ENCODE results near the gene PRPF4.
"Not testable (repeated sequence)": the region's sequence is repeated elsewhere in the genome, so short reads cannot be mapped to it uniquely, and the experiment has no call there.

Gene PRPF4

DNA sequence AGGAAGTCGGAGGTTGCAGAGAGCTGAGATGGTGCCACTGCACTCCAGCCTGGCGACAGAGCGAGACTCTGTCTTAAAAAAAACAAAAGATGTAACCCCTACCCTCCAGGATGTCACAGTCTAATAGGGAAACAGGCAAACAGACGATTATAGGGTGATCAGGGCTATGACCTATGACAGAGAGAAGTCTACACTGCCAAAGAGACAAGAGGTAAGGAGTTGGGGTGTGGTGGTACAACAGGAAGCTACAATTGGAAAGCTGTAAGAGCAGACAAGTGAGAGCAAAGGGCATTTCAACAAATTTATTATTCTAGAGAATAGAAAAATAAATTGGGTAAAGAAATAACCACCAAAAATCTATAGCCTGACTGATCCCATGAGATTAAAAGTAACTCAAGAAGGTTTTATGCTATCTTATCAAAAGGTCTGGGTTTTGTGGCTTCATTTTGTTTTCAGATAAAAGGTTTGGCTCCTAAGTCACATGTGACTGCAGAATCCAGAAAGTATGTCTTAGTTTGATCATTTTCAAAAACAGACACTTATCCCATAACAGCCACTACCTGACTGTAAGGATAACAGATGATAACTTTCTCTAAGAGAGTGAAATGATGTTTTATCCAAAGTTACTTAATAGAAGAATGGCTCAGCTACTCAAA lies 7.4 kb upstream of the PRPF4 start:
- DNase-seq (ENCODE audit: low read depth in 2 of 2), result no peak

DNA sequence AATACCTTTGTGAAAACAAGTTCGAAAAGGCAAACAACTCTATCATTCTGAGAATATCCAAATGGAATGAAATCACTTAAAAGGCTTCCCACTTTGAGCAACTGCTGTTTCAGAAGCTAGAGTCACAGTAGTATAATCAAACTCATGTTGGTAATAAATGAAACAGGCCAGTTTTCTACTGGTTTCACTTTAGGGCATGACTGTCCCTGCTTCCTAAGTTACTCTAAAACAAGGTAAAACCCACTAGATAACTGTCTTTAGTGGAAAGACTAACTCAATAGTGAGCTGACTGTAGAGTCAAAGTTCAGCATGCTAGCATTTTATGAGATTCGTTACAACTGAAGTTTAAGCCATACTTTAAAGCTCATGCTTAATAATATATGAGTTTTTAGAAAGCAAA lies 6.1 kb upstream of the PRPF4 start:
- no peak for DNase-seq (ENCODE audit: low read depth in 2 of 2)

DNA sequence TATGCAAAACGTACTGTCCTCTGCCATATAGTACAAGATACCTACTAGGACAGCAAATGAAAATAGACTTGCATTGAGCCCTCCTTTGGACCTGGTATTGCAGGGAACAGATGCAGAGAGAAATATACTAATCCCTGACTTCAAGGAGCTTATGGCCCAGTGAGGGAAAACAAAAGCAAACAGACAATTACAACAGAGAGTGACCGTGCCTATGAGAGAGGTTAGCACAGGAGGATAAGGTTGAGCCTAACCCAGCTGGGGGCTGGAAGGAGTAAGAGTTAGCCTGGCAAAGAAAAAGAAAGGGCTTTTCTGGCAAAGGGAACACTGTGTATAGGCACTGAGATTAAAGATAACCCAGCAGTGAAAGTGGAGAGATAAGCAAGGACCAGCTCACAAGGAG lies 5.6 kb upstream of the PRPF4 start:
- DNase-seq (ENCODE audit: low read depth in 2 of 2), result no peak

DNA sequence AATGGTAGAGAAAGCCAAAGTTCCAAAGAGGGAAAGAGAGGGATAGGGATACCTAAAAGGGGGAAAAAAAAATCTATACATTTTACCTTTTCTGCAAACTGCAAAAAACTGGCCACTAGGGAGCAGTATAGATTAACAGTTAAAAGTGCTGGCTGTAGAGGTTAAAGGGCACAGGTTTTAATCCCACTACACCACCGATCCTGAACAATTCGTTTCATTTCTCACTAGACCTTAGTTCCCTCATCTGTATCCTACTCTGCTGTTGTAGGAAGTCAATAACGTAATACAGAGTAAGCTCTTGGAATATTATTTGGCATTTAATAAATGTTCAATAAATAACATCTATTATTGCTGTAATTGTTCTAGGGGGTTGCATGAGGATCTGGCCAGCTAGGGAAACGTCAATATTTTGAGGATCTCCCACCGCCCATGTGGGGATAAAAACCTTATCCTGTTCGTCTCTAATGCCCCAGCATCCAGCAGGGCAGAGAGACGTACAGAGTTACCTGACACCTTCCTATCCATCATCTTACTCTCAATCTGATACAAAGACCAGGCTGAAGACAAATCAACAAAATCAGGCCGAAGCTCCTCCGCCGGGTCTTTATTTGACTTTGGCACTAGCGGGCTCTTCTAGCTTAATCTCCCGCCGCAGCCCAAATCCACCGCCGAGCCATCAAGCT lies 843 bp upstream of the PRPF4 start:
- DNase-seq (ENCODE audit: low read depth in 2 of 2), result no peak

DNA sequence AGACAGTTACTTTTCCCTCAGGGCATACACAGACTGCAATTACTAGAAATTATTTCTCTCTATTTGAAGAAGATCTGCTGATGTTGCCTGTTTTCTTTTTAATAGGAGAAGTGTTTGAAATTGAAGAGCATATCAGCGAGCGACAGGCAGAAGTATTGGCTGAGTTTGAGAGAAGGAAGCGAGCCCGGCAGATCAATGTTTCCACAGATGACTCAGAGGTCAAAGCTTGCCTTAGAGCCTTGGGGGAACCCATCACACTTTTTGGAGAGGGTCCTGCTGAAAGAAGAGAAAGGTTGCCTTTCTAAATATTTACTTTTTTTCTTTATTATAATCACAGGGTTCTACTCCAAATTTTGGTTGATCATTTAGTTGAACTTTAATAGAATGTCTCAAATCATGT lies 3.4 kb downstream of the PRPF4 start:
- no peak for DNase-seq (ENCODE audit: low read depth in 2 of 2)

DNA sequence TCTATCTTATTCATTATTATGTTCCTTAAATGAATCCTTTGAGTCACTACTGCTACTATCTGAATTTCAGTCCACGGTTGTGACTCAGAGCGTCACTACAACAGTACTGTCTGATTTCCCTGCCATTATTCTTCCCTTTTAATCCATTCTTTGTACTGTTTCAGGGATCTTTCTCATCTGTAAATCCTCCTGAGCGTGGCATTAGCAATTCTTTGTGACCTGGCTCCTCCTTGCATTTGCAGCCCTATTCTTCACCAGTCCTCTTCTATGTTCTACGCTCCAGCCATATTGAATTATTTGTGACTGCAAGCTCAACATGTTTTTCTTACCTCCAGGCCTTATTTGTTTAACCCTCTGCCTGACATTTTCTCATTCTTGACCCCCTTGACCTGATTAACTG lies 5.9 kb downstream of the PRPF4 start:
- no peak for DNase-seq (ENCODE audit: low read depth in 2 of 2)

DNA sequence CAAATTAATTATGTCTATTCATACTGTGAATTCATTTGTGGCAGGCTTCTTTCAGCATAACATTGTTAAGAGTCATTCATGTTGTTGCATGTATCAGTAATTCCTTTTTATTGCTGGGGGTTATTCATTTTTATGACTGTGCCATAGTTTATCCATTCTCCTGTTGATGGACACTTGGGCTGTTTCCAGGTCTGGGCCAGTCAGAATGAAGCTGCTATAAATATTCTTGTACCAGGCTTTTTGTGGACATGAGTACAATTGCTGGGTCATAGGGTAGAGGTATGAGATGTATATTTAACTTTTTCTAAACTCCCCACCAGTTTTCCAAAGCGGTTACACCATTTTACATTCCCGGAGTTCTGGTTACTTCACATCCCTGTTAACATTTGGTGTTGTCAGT lies 13.6 kb downstream of the PRPF4 start:
- no peak for DNase-seq (ENCODE audit: low read depth in 2 of 2)

DNA sequence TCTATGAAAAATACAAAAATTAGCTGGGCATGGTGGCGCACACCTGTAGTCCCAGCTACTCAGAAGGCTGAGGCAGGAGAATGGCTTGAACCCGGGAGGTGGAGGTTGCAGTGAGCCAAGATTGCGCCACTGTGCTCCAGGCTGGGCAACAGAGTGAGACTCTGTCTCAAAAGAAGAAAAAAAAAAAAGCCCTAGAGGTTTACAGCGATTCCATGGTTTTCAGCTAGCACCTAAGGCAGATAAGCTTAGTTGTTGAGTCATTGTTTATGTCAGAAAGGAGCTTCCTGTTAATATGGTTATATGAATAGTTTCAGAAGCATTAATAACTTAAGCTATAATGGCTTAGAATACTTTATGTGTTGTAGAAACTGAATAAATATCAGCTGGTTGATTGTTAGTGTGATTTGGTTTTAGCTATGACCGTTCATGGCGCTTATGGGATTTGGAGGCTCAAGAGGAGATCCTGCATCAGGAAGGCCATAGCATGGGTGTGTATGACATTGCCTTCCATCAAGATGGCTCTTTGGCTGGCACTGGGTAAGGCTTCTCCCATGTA lies 14.7 kb downstream of the PRPF4 start:
- no peak for DNase-seq (ENCODE audit: low read depth in 2 of 2)

DNA sequence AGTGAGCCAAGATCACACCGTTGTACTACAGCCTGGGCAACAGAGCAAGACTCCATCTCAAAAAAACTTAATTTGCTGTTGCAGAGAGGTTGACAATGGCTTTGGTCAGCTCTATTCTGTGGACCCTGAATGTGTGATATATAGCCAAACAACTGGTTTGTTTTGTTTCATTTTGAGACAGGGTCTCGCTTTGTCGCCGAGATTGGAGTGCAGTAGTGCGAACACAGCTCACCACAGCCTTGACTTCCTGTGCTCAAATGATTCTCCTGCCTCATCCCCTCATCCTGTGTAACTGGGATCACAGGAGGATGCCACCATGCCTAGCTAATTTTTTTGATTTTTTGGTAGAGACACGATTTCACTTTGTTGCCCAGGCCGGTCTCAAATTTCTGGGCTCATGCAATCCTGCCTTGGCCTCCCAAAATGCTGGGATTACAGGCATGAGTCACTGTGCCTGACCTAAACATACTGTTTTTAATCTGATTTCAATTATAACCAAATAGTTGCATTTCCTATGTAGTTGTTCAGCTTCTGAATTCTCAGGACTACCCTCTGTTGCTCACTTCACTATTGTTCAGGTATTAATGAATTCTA lies 17.9 kb downstream of the PRPF4 start:
- peak; percentile 51 to 57 for DNase-seq (ENCODE audit: low read depth in 2 of 2)

DNA sequence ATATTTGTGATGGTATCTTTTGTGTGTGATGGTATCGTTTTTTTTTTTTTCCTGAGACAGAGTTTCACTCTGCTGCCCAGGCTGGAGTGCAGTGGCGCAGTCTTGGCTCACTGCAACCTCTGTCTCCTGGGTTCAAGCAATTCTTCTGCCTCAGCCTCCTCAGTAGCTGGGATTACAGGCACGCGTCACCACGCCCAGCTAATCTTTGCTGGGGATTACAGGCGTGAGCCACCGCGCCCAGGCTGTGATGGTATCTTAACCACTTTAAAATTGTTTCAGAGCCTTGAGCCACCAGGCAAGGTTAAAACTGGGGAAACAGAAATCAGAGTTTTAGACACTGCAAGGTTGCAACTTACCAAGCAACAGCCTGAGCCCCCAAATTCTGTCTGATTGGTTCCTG lies 20.8 kb downstream of the PRPF4 start:
- DNase-seq (ENCODE audit: low read depth in 2 of 2), result not testable (repeated sequence)

DNA sequence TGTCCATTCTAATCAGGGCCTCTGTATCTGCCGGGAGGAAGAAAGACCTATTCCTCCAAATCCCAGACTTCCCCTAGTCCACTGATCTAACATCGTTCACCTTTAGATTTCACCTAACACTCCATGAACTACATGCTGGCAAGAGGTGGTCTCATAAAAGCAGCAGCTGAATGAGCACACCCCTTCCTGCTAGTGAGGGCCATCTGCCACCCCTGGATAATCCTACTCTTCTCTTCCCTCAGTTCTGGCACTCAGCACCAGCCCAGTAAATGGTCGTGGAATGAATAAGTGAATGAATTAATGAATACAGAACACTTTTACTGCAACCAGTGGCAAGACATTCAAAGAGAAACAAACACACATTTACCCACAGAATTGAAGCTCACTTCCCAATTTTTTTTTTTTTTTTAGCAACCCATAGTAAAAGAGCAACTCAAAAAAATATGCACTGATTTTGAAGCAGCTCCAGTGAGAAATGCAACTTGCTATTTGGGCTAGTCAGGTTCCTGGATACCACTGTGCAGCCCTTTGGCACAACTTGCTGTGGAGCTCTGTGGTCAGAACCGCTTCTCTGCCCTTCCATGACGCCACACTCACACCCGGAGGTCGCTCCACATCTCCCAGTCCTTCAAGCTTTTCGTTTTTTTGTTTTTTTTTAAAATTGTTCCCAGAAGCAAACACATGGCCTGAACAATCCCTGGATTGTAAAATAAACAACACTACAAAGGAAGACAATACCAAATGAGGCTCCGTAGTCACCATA lies 21.5 kb downstream of the PRPF4 start:
- DNase-seq (ENCODE audit: low read depth in 2 of 2), result no peak

DNA sequence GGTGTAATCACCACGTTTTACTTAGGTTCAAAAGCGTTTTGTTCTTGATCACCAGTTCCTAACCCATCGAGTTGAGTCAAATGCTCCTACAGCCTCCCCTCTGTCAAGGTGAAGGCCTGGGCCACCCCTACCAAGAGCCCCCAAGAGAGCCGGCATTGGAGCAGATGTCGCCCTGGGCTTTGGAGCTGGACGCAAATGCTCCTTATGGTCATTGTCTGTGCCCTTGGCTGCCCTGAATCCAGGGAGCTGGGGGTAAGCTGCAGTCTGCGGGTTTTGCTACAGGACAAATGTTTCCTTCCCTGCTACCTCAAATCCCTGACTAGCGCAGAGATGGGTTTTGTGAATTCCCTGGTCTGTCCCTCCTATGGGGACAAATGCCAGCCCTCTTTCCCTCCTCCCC lies 22.9 kb downstream of the PRPF4 start:
- DNase-seq (ENCODE audit: low read depth in 2 of 2), result no peak

DNA sequence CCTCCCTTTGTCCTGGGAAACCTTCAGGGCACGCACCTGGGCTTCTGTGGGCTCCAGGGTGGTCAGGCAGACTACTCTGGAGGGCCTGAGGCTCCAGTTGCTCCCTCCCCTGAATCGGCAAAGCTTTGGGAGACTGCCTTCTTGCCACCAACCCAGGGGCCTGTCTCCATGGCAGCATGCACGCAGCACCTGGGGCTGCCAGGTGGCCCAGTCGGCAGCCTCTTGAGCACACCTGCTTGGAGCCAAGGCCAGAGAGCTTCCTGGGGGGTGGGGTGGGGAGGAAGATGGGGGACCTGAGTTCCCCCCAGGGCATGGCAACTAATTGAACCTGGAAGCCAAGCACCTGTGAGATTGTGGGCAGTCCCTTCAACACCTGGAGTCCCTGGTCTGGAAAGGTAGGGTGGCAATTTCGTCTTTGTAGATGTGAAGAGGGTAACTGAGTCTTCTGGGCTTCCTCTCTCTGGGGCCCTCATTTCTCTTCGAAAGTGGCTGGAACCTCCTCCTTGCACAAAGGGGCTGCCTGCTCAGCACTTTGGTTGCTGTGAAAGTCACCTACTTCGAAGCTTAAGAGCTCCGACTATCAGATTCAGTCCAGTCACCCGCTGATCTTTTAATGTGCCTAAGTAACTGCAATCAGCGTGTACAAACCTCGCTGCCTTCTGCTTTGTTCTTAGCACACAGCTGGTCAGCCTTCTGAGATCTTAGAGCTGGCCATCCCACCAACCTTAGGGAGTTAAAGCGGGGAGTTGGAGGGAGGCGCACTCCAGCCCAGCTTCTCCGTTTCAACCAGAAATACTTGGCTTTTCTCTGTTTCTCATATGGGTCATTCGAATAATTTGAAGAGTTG lies 23.7 kb downstream of the PRPF4 start:
- DNase-seq (ENCODE audit: low read depth in 2 of 2), result no peak

DNA sequence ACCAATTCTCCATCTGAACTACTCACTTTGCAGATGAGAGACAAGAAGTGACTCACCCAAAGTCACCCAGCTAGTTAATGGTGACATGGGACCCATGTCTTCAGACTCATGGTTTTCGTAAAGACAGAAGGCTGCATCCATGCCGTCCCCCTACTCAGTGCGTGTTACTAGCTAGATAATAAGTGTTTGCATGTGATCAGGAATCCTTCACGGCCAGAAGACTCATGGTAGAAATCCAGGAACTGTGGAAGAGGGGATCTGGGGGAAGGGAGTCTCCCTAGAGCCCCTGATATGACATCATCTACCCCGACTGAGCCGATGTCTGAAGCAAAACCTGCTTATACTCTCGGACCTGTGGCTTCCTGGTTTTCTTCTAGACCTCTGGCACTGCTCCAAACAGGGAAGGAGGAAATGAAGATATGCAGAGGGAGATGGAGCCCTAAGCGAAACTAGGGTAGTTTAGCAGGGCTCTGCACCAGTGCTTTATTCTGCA lies 24.4 kb downstream of the PRPF4 start:
- no peak for DNase-seq (ENCODE audit: low read depth in 2 of 2)

DNA sequence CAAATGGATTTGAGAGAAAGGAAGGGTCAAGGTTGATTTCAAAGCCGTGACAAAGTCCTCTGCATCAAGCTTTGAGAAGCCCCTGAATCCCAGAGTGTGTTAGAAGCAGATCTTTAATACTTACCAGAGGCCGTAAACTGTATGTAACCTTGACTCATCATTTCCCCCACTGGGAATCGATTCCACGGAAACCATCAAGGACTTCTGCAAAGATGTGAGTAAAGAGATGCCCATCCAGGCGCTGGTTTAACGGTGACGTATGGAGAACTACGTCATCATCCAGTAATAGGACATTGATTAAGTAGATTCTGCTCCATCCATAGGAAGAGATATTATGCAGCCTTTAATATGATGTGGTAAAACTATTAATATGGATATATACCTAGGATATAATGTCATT lies 26.1 kb downstream of the PRPF4 start:
- no peak for DNase-seq (ENCODE audit: low read depth in 2 of 2)

DNA sequence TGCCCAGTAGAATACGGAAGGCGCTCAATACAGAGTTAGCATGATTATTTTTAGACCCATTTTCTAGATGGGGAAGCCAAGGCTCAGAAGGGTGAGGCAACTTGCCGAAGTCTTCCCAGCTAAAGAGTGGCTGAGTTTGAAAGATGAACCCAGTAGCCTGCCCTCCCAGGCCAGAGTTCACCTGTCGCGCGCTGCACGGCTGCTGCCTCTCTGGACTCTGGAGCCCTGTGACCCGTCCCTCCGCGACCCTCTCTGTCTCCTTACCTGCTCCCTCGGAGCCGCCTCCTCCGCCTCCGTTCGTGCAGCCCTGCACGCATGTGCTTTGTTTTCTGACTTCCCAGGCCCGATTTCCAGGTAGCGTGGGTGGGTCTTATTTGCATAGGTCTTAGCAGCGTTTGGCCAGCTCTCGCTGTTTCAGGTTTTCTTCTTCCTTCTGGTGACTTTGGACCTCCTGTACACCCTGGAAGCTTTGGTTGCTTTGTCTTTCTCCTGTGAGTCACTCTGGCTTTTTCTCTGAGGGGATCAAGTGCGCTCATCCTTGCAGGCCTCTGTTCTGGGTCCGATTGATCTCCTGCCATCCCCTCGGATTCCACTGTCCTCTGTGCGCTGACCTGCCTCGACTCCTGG lies 27.4 kb downstream of the PRPF4 start, which contains the start of gene RNF183:
Gene RNF183 (minus strand): TSS at position 585 of the 627 bp plus-strand sequence. CDS start 5,192 bp downstream, outside the sequence.
- no peak for DNase-seq (ENCODE audit: low read depth in 2 of 2)

DNA sequence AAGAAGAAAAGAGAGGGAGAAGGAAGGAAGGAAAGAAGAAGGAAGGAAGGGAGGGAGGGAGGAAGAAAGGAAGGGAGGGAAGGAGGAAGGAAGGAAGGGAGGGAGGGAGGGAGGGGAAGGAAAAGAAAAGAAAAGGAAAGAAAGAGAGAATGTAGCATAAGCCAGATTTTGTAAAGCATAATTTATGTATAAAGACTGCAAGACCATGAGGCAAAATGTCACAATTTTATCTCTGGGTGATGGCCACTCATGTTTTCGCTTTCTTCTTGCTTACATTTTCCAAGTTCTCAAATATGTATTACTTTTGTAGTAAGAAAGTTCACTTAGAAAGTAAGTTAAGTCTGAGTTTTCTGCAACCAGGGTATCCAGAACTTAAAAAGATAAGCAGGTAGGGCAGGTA lies 31.1 kb downstream of the PRPF4 start:
- DNase-seq (ENCODE audit: low read depth in 2 of 2), result no peak

DNA sequence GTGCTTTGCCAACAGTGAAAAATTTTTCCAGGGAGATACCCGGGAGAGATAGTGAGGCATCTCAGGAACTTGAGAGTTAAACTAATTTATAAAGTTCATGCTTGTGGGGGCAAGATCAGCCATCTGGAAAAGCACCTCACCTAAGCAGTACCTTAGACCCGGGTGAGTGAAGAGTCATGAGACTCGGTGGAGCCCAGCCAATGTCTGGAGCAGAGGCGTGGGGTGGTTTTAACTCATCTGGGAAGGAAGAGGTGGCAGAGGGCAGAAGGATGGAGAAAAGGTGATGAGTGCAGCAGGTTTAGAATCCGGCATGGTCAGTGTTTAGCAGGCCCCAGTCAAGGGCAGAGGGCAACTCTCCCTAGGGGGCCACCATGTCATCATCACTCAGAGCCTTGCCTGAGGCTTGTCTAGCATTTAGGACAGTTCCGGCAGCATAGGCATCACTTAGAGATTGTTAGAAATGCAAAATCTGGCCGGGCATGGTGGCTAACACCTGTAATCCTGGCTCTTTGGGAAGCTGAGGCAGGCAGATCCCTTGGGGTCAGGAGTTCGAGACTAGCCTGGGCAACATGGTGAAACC lies 32.0 kb downstream of the PRPF4 start:
- DNase-seq (ENCODE audit: low read depth in 2 of 2), result no peak

DNA sequence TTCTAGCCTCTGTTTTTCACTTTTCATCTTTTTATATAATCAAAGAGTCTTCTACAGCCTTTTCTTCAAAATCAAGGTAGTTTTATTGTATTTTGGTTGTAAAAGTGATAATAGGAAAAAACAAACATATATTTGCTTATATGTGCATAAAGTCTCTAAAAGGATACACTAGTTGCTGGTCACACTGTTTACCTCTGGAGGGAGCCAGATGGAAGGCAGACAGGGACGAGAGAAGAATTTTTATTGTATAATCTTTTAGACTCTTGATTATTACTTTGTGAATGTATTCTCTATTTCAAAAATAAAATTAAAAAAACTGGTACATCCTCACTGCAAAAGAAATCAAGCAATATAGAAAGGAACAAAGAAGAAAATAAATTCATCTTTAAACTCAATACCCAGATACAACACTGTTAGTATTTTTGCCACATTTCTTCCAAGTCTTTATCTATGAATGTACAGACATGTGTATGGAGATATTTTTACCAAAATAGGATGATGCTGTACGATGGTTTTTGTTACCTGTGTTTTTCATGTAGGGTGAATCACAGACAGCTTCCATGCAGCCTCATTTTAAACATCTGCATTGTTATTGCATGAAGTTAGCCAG lies 33.9 kb downstream of the PRPF4 start:
- no peak for DNase-seq (ENCODE audit: low read depth in 2 of 2)

DNA sequence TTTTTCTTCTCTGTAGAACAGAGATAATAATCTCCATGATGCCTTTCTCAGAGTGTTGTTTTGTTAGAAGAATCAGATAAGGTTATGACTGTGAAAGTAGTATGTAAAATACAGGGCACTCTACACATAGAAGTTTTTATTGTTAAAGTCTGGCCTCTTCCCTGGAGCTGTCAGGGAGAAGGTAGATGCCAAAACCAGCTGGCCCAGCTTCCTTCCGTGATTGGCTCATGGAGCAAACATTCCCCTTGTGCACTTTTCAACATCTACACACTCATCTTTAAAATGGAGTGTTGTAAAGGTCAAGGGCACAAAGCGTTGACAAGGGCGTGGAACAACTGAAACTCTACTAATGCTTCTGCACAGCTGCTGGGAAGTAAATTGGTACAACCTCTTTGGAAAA lies 35.1 kb downstream of the PRPF4 start:
- no peak for DNase-seq (ENCODE audit: low read depth in 2 of 2)
